Karpas-422 (cell line): Measurements from ENCODE around the gene RGS19. TPM values are rescaled to one million over a fixed set of nuclear protein-coding genes. Genes with fewer than 3 reads are reported as not detected.
A peak's percentile ranks its signal among the peaks of the same experiment; 100 is the strongest.

ENCODE experiments used
- DNase-seq: peaks from one replicate; pipeline ENCODE4 v3.0.0-alpha.2; 2015
- H2AFZ ChIP-seq: fragments of 200-600 bp; sonication (generic); 2 replicates; pipeline ENCODE4 v1.6.1; 2014; ENCODE audit warnings: antibody characterized with exemption, low read length, mixed read lengths
- H3K27ac ChIP-seq: fragments of 200-600 bp; sonication (generic); 2 replicates; pipeline ENCODE4 v1.5.1; 2014; ENCODE audit warnings: mild to moderate bottlenecking, low read length, moderate library complexity
- H3K27me3 ChIP-seq: fragments of 200-600 bp; sonication (generic); 2 replicates; pipeline ENCODE4 v1.6.1; 2014; ENCODE audit warnings: low read length, mixed read lengths
- H3K36me3 ChIP-seq: fragments of 200-600 bp; sonication (generic); 2 replicates; pipeline ENCODE4 v1.6.1; 2014; ENCODE audit warnings: low read length, mixed read lengths; ENCODE audit not compliant: insufficient read depth
- H3K4me1 ChIP-seq: fragments of 200-600 bp; sonication (generic); 2 replicates; pipeline ENCODE4 v1.6.1; 2014; ENCODE audit warnings: mild to moderate bottlenecking, low read length, mixed read lengths
- H3K4me2 ChIP-seq: fragments of 200-600 bp; sonication (generic); 2 replicates; pipeline ENCODE4 v1.6.1; 2014; ENCODE audit warnings: low read length, low read depth, mild to moderate bottlenecking; ENCODE audit not compliant: poor library complexity, severe bottlenecking
- H3K4me3 ChIP-seq: fragments of 200-600 bp; sonication (generic); 2 replicates; pipeline ENCODE4 v1.5.1; 2014; ENCODE audit warnings: mild to moderate bottlenecking, antibody characterized with exemption, low read length, mixed read lengths
- H3K79me2 ChIP-seq: fragments of 200-600 bp; sonication (generic); 2 replicates; pipeline ENCODE4 v1.6.1; 2014; ENCODE audit warnings: mild to moderate bottlenecking, low read length, mixed read lengths
- H3K9ac ChIP-seq: fragments of 200-600 bp; sonication (generic); 2 replicates; pipeline ENCODE4 v1.6.0; 2014; ENCODE audit warnings: low read length
- H3K9me2 ChIP-seq: fragments of 200-600 bp; sonication (generic), shearing (Covaris generic); replicated peaks from 2 replicates; pipeline ENCODE4 v1.6.0; 2014; ENCODE audit warnings: mild to moderate bottlenecking, low read length, moderate library complexity; ENCODE audit not compliant: insufficient read depth
- H3K9me3 ChIP-seq: fragments of 300-700, 200-600 bp; sonication (generic); 2 replicates; pipeline ENCODE4 v1.6.1; 2014; ENCODE audit warnings: low read length, mixed read lengths
- H4K20me1 ChIP-seq: fragments of 200-600 bp; sonication (generic); 2 replicates; pipeline ENCODE4 v1.6.1; 2014; ENCODE audit warnings: mild to moderate bottlenecking, antibody characterized with exemption, low read length, low read depth; ENCODE audit not compliant: insufficient read depth
- total RNA-seq: library from RNA; depleted of rRNA; stranded (reverse); fragments of >200 nt; shearing (Covaris generic); gene quantifications from 2 replicates; pipeline ENCODE4 v1.2.3, GENCODE V29; 2014; ENCODE audit warnings: low replicate concordance

RGS19 gene
- total RNA-seq, 1 experiment from 2014 or later, result 172 TPM

DNA sequence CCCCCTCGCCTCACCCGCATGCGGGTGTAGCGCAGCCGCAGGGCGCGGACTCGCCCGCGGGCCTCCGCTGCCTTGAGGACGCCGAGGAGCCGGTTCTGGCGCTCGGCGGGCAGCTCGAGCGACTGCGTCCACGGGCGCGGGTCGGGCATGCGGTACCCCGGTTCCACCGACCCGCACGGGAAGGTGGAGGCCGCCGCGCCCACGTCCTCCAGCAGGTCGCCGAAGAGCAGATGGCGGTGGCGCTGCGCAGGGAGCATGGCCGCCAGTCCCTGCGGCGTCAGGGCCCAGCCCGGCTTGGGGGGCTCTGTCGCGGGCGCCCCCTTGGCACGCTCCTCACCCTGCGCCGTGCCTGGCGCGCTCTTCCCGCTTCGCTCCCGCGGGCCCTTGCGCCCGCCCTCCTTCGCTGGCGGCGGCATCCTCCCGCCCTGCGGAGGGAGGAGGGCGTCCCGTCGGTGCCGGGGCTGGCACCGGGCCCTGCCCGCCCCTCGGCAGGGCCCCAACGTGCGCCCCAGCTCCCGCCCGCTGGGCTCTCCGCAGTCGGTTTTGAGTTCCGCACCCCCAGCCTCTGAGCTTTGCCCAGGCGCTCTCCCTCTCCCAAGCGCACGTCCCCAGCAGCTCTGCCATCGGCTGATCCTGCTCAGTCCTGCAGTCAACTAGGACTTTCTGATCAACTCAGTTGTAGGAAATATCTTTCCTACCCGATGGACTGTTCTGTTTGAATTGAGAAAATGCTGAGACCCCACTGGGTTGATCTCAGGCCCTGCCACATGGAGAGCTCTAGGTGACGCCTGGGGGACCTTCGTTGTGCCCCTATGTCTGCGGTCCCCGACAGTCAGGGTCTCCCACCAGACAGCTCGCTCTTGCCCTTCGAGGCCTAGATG lies 4.7 kb upstream of the RGS19 start, which contains the start of gene LKAAEAR1:
TSS of gene LKAAEAR1 (minus strand) at position 595 of the 881 bp plus-strand sequence. CDS start at position 416, 179 bp downstream.
- Histone ChIP-seq H3K79me2 (peaks cover 16% of the 10 kb centered on the region; the same call in 1 of the 2 replicates), H3K27ac (peak within 1 kb of the TSS; percentile 92), H3K36me3 (peaks cover 7% of the 10 kb centered on the region; the same call in 1 of the 2 replicates), H3K27me3 (no peaks in the 10 kb centered on the region), H3K9me2 (no peaks in the 10 kb centered on the region), H2AFZ (no peak within 1 kb of the TSS), H3K9ac (peak within 1 kb of the TSS; percentile 99), H4K20me1 (peaks cover 14% of the 10 kb centered on the region; the same call in 1 of the 2 replicates), H3K9me3 (peaks cover 4% of the 10 kb centered on the region; the same call in 1 of the 2 replicates), H3K4me1 (peaks cover 30% of the 10 kb centered on the region), H3K4me2 (peak within 1 kb of the TSS; percentile 73), H3K4me3 (peak within 1 kb of the TSS; percentile 80)
- no peak for DNase-seq

- no peak overlapping the region for H2AFZ ChIP-seq
Measured at GRCh38 chr20:64083378-64083803, 4.1 kb upstream of the RGS19 start.

GRCh38 chr20:64082820-64083377 lies 3.6 kb upstream of the RGS19 start:
- H3K27me3 ChIP-seq, result no peaks in the 10 kb centered on the region
- peaks cover 4% of the 10 kb centered on the region; the same call in 1 of the 2 replicates for H3K9me3 ChIP-seq
- peaks cover 4% of the 10 kb centered on the region; the same call in 1 of the 2 replicates for H4K20me1 ChIP-seq
- peak overlapping the region; percentile 92 for H3K27ac ChIP-seq
- H3K4me1 ChIP-seq, result peaks cover 33% of the 10 kb centered on the region
- H3K4me3 ChIP-seq, result peak overlapping the region; percentile 80
- peaks cover 13% of the 10 kb centered on the region; the same call in 1 of the 2 replicates for H3K79me2 ChIP-seq
- H3K36me3 ChIP-seq, result peaks cover 7% of the 10 kb centered on the region; the same call in 1 of the 2 replicates
- peak overlapping the region; percentile 73 for H3K4me2 ChIP-seq
- peak; percentile 64 for DNase-seq
- H3K9me2 ChIP-seq, result no peaks in the 10 kb centered on the region
- H2AFZ ChIP-seq, result no peak overlapping the region
- peak overlapping the region; percentile 99 for H3K9ac ChIP-seq

More at GRCh38 chr20:64083378-64083803, 4.1 kb upstream of the RGS19 start:
- Histone ChIP-seq H3K4me1 (peaks cover 32% of the 10 kb centered on the region), H4K20me1 (peaks cover 8% of the 10 kb centered on the region; the same call in 1 of the 2 replicates), H3K79me2 (peaks cover 16% of the 10 kb centered on the region; the same call in 1 of the 2 replicates), H3K9me3 (peaks cover 4% of the 10 kb centered on the region; the same call in 1 of the 2 replicates), H3K9ac (peak overlapping the region; percentile 99), H3K9me2 (no peaks in the 10 kb centered on the region), H3K4me2 (peak overlapping the region; percentile 73), H3K36me3 (peaks cover 7% of the 10 kb centered on the region; the same call in 1 of the 2 replicates), H3K27me3 (no peaks in the 10 kb centered on the region), H3K4me3 (peak overlapping the region; percentile 80), H3K27ac (peak overlapping the region; percentile 92)
- peak; percentile 92 for DNase-seq

DNA sequence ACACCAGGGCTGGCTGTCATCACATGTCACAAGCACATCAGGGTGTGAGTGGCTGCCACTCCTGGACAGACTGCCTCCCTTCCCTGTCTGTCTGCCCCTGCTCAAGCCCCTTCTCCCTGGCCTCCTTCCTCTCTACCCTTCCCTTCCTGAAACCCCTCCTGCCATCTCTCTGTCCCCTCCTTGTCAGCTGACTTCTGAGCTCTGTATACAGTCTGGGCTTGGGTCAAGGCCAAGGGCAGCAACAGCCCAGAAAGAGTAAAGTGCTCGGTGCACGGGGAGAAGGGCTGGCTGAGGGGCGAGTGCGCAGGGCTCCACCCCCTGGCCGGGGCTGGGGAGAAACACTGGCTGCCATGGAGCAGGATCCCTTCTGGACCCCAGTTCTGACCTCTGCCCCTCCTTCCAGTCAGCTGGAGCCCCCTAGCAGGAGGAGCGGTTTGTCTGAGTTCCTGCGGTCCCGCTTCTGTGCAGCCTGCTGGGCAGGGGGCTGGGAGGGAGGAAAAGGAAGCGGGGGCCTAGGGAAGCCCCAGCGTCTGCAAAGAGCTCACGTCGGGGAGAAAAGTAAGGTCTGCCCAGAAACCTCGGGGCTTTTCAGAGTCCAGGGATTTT lies 2.9 kb upstream of the RGS19 start:
- H3K9ac ChIP-seq, result peak overlapping the region; percentile 99
- peak overlapping the region; percentile 92 for H3K27ac ChIP-seq
- H3K4me2 ChIP-seq, result peak overlapping the region; percentile 73
- H3K9me3 ChIP-seq, result peaks cover 4% of the 10 kb centered on the region; the same call in 1 of the 2 replicates
- H3K79me2 ChIP-seq, result peaks cover 11% of the 10 kb centered on the region; the same call in 1 of the 2 replicates
- no peaks in the 10 kb centered on the region; the same call in 1 of the 2 replicates for H4K20me1 ChIP-seq
- H3K27me3 ChIP-seq, result no peaks in the 10 kb centered on the region
- H3K4me3 ChIP-seq, result peak overlapping the region; percentile 80
- H3K9me2 ChIP-seq, result no peaks in the 10 kb centered on the region
- peaks cover 7% of the 10 kb centered on the region; the same call in 1 of the 2 replicates for H3K36me3 ChIP-seq
- H3K4me1 ChIP-seq, result peaks cover 38% of the 10 kb centered on the region
- DNase-seq, result peak; percentile 65
- no peak overlapping the region for H2AFZ ChIP-seq

- Histone ChIP-seq H3K27ac (peak overlapping the region; percentile 92), H4K20me1 (no peaks in the 10 kb centered on the region; the same call in 1 of the 2 replicates)
Measured at GRCh38 chr20:64081624-64081964, 2.3 kb upstream of the RGS19 start.

DNA sequence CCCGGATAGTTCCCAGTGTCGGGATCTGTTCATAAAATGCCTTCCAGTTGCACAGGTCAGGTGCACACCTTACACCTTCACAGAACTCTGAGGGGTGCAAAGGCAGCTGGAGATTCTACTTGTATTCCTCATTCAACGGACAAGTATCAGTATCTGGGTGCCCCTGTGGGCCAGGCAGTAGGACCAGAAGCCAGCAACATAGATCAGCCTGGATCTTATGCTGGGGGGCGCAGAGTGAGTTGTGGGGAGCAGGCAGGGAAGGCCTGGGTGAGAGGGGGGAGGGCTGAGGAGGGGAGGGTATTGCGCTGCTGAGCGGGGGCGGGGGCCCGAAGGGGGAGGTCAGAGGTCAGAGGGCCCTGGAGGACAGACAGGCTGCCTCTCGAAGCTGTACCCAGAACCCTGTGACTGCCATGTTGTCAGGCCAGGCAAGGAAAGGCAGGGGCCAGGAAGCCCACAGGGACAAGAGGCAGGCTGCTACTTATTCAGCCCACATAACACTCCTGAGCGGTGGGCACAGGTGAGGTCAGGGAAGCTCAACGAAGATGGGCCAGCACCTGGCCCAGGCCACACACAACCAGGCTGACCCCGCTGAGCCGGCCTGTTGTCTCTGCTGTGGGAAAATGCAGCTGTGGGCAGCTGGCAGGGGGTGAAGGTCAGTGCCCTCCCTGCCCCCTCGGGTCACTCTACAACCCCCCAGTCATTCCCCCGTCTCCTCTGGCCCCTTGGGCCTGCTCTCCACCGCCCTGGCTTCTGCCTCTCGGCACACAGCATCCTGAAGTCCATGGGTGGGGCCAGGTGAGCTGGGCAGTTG lies 1.7 kb upstream of the RGS19 start:
- Histone ChIP-seq H3K36me3 (peaks cover 6% of the 10 kb centered on the region; the same call in 1 of the 2 replicates), H3K27ac (peak overlapping the region; percentile 92), H3K9me3 (no peaks in the 10 kb centered on the region), H3K4me2 (peak overlapping the region; percentile 73), H3K9me2 (no peaks in the 10 kb centered on the region), H4K20me1 (no peaks in the 10 kb centered on the region; the same call in 1 of the 2 replicates), H3K27me3 (no peaks in the 10 kb centered on the region), H3K4me1 (peaks cover 50% of the 10 kb centered on the region), H2AFZ (no peak overlapping the region), H3K79me2 (peaks cover 21% of the 10 kb centered on the region), H3K4me3 (peak overlapping the region; percentile 80), H3K9ac (peak overlapping the region; percentile 99)
- no peak for DNase-seq

More at GRCh38 chr20:64081624-64081964, 2.3 kb upstream of the RGS19 start:
- H3K36me3 ChIP-seq, result peaks cover 4% of the 10 kb centered on the region; the same call in 1 of the 2 replicates
- H3K79me2 ChIP-seq, result peaks cover 15% of the 10 kb centered on the region
- H3K9me3 ChIP-seq, result peaks cover under 1% of the 10 kb centered on the region; the same call in 1 of the 2 replicates
- no peak overlapping the region for H2AFZ ChIP-seq
- no peaks in the 10 kb centered on the region for H3K9me2 ChIP-seq
- H3K4me1 ChIP-seq, result peaks cover 44% of the 10 kb centered on the region
- H3K4me2 ChIP-seq, result peak overlapping the region; percentile 73
- no peaks in the 10 kb centered on the region for H3K27me3 ChIP-seq
- peak overlapping the region; percentile 99 for H3K9ac ChIP-seq
- H3K4me3 ChIP-seq, result peak overlapping the region; percentile 80
- no peak for DNase-seq
